GM19238 (cell line): Measurements from ENCODE around the gene ZNF106.

ENCODE experiments used
- DNase-seq: peaks from one replicate; pipeline ENCODE4 v3.0.0; 2011; ENCODE audit warnings: low spot score; ENCODE audit not compliant: insufficient read length

Gene ZNF106

GRCh38 chr15:42490671-42491538 is at the start of gene ZNF106:
Gene ZNF106, minus strand, starts transcription at chr15:42491141. Its CDS starts 18,852 bp downstream, at chr15:42472289.
- peak; percentile 80 for DNase-seq

- no peak for DNase-seq
Measured at GRCh38 chr15:42533246-42533645, 42.3 kb upstream of the ZNF106 start.

DNA sequence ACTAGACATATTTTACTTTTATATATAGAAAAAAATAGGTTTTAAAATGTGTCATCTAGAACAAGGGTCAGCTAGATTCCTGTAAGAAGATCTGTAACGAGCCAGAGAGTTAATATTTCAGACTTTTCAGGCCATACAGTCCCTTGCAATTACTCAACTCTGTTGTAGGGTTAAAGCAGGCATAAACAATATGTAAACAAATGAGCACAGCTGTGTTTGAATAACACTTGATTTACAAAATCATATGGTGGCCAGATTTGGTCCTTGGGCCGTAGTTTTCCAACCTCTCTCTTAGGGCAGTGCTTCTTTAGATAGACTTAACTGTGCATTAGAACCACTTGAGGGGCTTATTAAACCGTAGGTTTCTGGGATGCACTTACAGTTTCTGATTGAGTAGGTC is 38.0 kb upstream of the ZNF106 start:
- DNase-seq, result no peak

- no peak for DNase-seq
Measured at GRCh38 chr15:42523331-42523730, 32.4 kb upstream of the ZNF106 start.

DNA sequence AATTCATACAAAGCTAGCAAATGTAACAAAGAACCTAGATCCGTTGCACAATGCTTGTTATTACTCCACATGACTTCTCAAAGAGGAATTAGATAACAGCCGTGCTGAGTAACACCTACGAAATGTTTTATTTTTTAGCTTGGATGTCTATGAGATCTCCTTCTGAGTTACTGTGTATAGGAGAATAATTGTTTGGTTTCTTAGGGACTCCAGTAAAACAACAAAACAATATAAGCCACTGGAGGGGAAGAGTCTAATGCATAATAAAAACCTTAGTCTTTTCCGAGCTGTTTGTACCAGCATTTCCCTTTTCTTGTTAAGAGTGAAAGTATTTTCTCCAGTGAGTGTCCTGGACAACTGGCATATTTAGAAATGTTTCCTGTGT is 20.1 kb upstream of the ZNF106 start:
- DNase-seq, result no peak

DNA sequence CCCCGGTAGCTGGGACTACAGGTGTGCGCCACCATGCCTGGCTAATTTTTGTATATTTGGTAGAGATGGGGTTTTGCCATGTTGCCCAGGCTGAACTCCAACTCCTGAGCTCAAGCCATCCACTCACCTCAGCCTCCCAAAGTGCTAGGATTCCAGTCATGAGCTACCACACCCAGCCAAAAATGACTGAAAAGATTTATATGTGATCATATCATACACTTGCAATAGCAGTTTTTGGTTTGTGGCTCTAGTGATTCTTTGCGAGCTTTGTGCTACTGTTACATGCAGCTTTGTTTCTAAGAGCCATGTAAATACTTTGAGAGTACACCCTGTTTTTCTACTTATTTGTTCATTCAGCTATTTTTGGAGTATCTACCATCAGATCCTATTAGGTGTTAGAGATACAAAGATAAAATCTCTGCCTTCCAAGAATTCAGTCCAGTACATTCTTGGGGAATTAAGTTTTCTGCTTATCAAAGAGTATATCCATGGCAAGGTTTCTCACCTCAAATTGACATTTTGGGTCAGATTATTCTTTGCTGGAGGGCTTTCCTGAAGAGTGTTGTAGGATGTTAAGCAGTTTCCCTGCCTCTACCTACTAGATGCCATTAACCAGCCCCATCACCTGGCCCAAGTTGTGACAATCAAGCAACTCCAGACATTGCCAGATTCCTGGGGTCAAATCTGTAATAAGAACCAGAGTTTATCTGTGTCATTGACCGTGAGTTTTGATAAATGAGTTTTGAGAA is 19.5 kb upstream of the ZNF106 start:
- no peak for DNase-seq

- no peak for DNase-seq
Measured at GRCh38 chr15:42508263-42508690, 17.3 kb upstream of the ZNF106 start.

GRCh38 chr15:42507514-42507913 is 16.6 kb upstream of the ZNF106 start:
- DNase-seq, result no peak

DNA sequence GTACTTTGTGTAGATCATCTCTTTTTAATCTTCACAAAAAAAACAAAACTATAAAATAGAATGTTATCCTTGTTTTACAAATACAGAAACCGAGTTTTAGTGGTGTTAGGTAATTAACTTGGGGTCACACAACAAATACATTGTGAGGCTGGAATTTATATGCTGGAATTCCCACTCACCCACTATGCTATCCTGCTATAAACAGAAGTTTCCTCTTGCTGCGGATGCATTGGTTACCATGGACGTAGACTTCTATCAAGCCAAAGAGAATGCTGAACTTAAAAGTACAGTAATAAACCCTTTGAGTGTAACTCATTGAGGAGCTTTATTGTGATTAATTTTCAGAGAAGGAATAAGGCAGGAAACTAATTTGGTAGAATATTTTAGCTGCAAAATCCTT is 13.7 kb upstream of the ZNF106 start:
- DNase-seq, result no peak

DNA sequence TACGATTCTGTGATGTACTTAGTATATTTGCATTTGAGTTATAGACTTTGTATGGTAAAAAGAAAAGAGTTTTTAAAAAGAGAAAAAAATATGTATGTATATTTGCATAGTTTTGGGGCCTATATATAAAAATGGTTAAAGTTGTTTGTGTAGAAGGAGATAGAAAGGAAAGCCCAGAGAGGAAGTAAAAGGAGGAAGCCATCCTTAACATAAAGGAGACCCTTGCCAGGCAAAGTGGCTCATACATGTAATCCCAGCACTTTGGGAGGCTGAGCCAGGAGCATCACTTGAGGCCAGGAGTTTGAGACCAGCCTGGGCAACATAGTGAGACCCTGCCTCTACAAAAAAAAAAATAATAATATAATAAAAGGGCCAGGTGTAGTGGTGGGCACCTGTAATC is 12.9 kb upstream of the ZNF106 start:
- DNase-seq, result no peak

GRCh38 chr15:42502477-42502876 is 11.5 kb upstream of the ZNF106 start:
- DNase-seq, result no peak

DNA sequence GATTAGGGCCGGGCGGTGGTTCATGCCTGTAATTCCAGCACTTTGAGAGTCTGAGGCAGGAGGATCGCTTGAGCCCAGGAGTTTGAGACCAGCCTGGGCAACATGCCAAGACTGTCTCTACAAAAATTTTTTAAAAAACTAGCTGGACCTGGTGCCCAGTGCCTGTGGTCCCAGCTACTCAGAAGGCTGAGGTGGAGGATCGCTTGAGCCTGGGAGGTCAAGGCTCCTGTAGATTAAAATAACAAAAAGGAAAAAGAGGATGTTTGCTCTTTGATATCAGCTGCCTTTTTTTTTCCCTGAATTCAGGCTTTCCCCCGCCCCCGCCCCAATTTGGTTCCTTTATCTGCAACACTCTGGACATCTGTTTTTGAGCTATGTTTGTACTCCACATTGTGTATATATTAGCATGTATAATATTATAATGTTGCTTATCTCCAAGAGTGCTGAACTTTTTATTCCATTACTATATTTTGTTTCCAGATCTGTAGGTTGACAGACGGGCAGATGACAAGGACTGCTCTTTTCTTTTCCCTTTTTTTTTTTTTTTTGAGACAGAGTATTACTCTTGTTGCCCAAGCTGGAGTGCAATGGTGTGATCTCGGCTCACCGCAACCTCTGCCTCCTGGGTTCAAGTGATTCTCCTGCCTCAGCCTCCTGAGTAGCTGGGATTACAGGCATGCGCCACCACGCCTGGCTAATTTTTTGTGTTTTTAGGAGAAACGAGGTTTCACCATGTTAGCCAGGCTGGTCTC is 9.1 kb upstream of the ZNF106 start:
- no peak for DNase-seq

DNA sequence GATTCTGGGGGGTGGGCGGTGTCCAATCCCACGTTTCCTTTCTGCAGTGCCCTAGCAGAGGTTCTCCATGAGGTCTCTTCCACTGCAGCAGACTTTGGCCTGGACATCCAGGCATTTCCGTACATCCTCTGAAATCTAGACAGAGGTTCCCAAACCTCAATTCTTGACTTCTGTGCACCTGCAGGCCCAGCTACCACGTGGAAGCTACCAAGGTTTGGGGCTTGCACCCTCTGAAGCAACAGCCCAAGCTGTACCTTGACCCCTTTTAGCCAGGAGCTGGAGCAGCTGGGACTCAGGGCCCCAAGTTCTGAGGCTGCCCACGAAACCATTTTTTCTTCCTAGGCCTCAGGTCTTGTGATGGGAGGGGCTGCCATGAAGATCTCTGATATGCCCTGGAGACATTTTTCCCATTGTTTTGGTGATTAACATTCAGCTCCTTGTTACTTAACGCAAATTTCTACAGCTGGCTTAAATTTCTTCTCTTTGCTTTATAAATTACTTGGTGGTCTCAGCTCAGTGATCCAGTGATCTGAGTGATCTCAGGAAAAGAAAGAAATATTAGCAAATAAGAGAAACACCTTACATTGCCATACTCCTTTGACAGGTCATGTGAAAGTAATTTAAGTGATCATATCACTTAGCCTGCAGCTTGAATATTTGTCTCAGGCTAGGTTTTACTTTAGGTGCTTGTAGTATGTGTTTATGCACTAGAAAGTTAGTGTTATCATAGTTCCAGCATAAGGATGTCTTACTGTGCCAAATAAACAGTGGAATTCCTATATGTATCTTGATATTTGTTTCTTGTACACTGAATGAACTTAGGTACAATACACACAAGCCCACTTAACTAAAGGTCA is 7.5 kb upstream of the ZNF106 start:
- DNase-seq, result no peak

GRCh38 chr15:42495361-42496212 is 4.6 kb upstream of the ZNF106 start, which contains the start of gene SNAP23:
Gene SNAP23, plus strand, starts transcription at chr15:42495634. Its CDS starts 16,213 bp downstream, at chr15:42511847.
- peak; percentile 92 for DNase-seq

DNA sequence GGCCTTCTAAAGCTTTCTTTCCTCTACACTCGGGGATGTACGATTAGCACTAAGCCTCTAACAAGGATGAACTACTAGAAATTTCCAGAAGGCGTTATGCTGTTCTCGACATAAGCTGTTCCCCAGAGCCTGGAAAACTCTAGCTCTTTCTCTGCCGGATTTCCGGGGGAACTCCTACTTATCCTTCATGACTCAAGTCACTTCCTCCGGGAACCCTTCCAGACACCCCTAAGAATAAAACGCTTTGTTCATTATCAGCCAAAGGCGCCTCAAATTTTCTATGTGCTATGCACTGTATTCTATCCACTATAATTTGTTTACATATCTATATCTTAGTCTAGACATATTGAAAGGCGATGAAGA is 4.0 kb upstream of the ZNF106 start:
- DNase-seq, result no peak

GRCh38 chr15:42493679-42494078 is 2.7 kb upstream of the ZNF106 start:
- no peak for DNase-seq

DNA sequence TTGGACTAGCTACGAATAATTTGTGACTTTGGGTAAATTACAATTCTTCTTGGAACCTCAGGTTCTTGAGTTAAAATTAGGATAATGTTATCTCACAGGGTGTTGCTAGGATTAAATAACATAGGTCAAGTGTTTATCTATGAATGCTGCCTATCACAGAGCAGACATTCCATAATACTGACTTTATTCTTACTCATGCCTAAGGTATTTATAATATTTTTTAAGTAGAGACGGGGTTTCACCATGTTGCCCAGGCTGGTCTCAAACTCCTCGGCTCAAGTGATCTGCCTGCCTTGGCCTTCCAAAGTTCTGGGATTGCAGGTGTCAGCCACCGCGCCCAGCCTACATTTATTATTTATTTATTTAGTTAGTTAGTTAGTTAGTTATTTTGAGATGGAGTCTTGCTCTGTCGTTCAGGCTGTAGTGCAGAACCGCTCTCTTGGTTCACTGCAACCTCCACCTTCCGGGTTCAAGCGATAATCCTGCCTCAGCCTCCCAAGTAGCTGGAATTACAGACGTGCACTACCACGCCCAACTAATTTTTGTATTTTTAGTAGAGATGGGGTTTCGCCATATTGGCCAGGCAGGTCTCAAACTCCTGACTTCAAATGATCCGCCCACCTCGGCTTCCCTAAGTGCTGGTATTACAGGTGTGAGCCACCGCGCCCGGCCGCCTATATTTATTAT is 741 bp upstream of the ZNF106 start:
- no peak for DNase-seq

DNA sequence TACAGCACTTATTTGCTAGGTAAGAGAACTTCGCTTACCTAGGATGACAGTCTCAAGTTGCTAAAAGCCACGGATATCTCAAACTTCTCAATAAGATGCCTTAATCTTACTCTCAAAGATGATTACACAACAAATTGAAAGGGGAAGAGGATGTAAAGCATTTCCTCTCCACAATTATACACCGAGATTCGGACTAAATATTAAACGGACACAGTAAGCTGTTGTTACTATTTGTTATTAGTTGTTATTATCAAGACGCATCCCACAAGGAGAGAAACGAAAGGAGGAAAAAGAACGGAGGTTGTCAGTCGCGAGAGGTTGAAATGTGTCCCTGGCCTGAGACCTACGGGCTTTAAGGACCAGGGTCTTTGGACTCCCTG is 660 bp downstream of the ZNF106 start:
- no peak for DNase-seq

- DNase-seq, result no peak
Measured at GRCh38 chr15:42483677-42484076, 7.3 kb downstream of the ZNF106 start.
